Measurements from ENCODE around the gene CORO1C.

Gene CORO1C

GRCh38 chr12:108597559-108598471 lies 133.5 kb downstream of the CORO1C start, which contains the start of gene TMEM119:
TSS of gene TMEM119 (minus strand) at chr12:108598084. CDS start at chr12:108592383, 5,701 bp downstream.
- DNase-seq: no peak

- DNase-seq: no peak
Measured at GRCh38 chr12:108596854-108597558, 134.3 kb downstream of the CORO1C start.

DNA sequence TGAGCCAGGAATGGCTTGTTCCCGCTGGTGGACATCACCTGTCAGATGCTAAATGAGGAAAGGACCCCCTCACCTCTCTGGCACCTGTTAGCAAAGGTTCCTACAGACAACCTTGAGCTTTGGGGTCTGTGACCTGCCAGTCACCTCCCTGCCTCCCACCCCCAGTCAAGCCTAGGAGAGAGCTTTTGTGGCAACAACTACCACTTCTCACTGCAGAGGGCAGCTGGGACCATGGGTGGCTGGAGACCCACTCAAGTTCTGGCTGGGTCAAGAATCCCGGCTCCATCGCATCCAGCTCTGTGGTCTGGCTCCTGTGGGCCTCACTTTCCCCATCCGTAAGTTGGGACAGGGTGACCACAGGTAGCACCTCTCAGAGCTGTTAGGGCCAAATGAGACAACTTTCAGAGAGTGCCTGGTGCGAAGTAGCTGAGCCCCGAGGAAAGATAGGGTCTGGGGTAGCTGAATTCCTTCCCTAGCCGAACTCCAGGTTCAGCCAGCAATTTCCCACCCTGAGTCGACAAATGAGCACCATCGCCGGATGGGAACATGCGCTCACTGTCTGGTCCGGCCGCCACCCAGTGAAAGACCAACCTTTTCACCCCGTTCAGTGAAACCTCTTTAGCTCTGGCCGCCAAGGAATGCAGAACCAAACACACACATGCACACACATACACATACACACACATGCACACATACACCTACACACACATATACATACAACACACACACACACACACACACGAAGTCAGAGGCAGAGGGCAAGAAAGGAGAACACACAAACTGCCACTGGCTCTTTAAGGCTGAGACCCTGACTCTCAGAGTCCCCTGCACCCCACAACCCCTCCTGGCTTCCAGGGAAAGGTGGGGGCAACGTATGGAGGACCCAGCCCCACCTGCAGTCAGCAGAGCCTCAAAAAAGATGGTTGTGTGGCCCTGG lies 135.3 kb downstream of the CORO1C start:
- no peak for DNase-seq
